Stomach (tissue), 9 donors: ENCODE measurements around the gene CAMK2A. TPM values are rescaled to one million over a fixed set of nuclear protein-coding genes. Genes with fewer than 3 reads are reported as not detected.
A peak's percentile ranks its signal among the peaks of the same experiment; 100 is the strongest.

Source experiments
- DNase-seq, 2 donors: peaks; one replicate each; pipeline versions ENCODE4 v3.0.0 to v3.0.0-alpha.2; 2013 to 2019
- H3K27ac ChIP-seq, 5 donors: fragments of 200-600 bp in 4 of 5; sonication (generic) in 4 of 5; one replicate each; pipeline ENCODE4 v1.5.1; 2013 to 2019; ENCODE audit warnings: mild to moderate bottlenecking in 1 of 5, moderate library complexity in 1 of 5
- H3K27me3 ChIP-seq, 3 donors: fragments of 200-600 bp; sonication (generic); one replicate each; pipeline ENCODE4 v1.5.1; 2017 to 2019; ENCODE audit warnings: mixed run types in 1 of 3
- H3K36me3 ChIP-seq, 4 donors: fragments of 200-600 bp; sonication (generic); 1 replicate in 3 of 4; 2 replicates in 1 of 4; pipeline ENCODE4 v1.5.1; 2016 to 2019
- H3K4me1 ChIP-seq, 4 donors: fragments of 200-600 bp; sonication (generic); one replicate each; pipeline ENCODE4 v1.5.1; 2016 to 2019
- H3K4me3 ChIP-seq, 4 donors: fragments of 200-600 bp; sonication (generic) in 3 of 4; one replicate each; pipeline ENCODE4 v1.5.1; 2016 to 2019; ENCODE audit warnings: mild to moderate bottlenecking in 1 of 4
- H3K9me3 ChIP-seq, 4 donors: fragments of 200-600 bp; sonication (generic); one replicate each; pipeline ENCODE4 v1.5.1; 2016 to 2019
- CTCF ChIP-seq, 7 experiments: fragments of 450-650 bp in 4 of 7; fragments of 200-600 bp in 3 of 7; sonication (generic) in 3 of 7; IDR thresholded peaks; one replicate each; pipeline ENCODE4 v1.5.1; 2016 to 2019; ENCODE audit warnings: antibody characterized with exemption in 7 of 7, control low read depth in 2 of 7, mild to moderate bottlenecking in 1 of 7
- EP300 ChIP-seq: sonication (generic); formaldehyde crosslinking; IDR thresholded peaks from one replicate; pipeline ENCODE4 v1.6.1; 2017; ENCODE audit warnings: antibody characterized with exemption
- POLR2A ChIP-seq, 4 donors: fragments of 450-650 bp; IDR thresholded peaks; one replicate each; pipeline ENCODE4 v1.6.1; 2016; ENCODE audit warnings: antibody characterized with exemption in 4 of 4, control low read depth in 2 of 4, mild to moderate bottlenecking in 1 of 4, moderate library complexity in 1 of 4
- POLR2AphosphoS5 ChIP-seq, 3 donors: sonication (generic); formaldehyde crosslinking; IDR thresholded peaks; one replicate each; pipeline ENCODE4 v1.6.1; 2016; ENCODE audit warnings: antibody characterized with exemption in 3 of 3
- WGBS, 5 donors: extraction: QIAGEN DNeasy Blood & Tissue Kit in 3 of 5; methylation state at CpG; one replicate each; pipeline versions ENCODE4 v1.1.5 to v1.1.7; 2013 to 2018; 5-methylcytosine and 5-hydroxymethylcytosine counted together
- intact Hi-C: fragments of 100-400 bp; cut with DNase I; formaldehyde crosslinking; loops from one replicate; pipeline ENCODE4 v1.15.1; 2023; ENCODE audit warnings: low total_unique reads
- polyA plus RNA-seq, 3 donors: library from polyadenylated mRNA; stranded (reverse); fragments of 200-250 nt; gene quantifications; one replicate each; pipeline ENCODE4 v1.2.3, GENCODE V29; 2013
- total RNA-seq, 5 donors: library from RNA; depleted of rRNA; stranded (reverse); fragments of >200 nt; gene quantifications; one replicate each; pipeline versions ENCODE4 v1.1.0 to v1.2.3, GENCODE V29; 2014 to 2016
- donor health status: healthy with polysubstance abuse.
- donor health status: Bipolar disorder and iron deficiency.
- donor health status: healthy.

The CAMK2A gene
- total and polyA plus RNA-seq, 8 donors, result 0.06 to 18.3 (median 0.63) TPM; not detected in 2

GRCh38 chr5:150183436-150183835 lies 106.1 kb downstream of the CAMK2A start:
- H3K27me3 ChIP-seq, result peaks cover 0 to 5% (median 2%) of the 10 kb centered on the region in 3 donors
- no peak overlapping the region for H3K4me3 ChIP-seq
- 86 to 93% (median 92%) methylated on average over 11 to 12 of the region's 12 CpGs for WGBS, 5 donors
- H3K27ac ChIP-seq, result no peak overlapping the region
- intact Hi-C loops, result no loop called here
- no peaks in the 10 kb centered on the region for H3K36me3 ChIP-seq
- DNase-seq, result no peak
- no peaks in the 10 kb centered on the region for H3K9me3 ChIP-seq
- H3K4me1 ChIP-seq, result peaks cover 0 to 41% (median 13%) of the 10 kb centered on the region in 4 donors
- no peak for TF ChIP-seq CTCF (IDR thresholded peaks at IDR 0.05)
- no peak for TF ChIP-seq EP300
- TF ChIP-seq POLR2AphosphoS5 (IDR thresholded peaks at IDR 0.05), result no peak
- TF ChIP-seq POLR2A (IDR thresholded peaks at IDR 0.05), result no peak

- H3K4me1 ChIP-seq, result peaks cover 0 to 41% (median 13%) of the 10 kb centered on the region in 4 donors
Measured at GRCh38 chr5:150182774-150183173, 106.8 kb downstream of the CAMK2A start.

GRCh38 chr5:150181766-150182545 lies 107.6 kb downstream of the CAMK2A start:
- Histone ChIP-seq H3K4me1 (peaks cover 0 to 41% (median 13%) of the 10 kb centered on the region in 4 donors), H3K27me3 (no peaks in the 10 kb centered on the region), H3K36me3 (no peaks in the 10 kb centered on the region), H3K9me3 (no peaks in the 10 kb centered on the region), H3K4me3 (no peak overlapping the region), H3K27ac (peak overlapping the region in 1 of 5 donors; percentile 75)
- no peak for TF ChIP-seq POLR2AphosphoS5 (IDR thresholded peaks at IDR 0.05)
- TF ChIP-seq CTCF (IDR thresholded peaks at IDR 0.05), result no peak
- no peak for TF ChIP-seq EP300
- TF ChIP-seq POLR2A (IDR thresholded peaks at IDR 0.05), result no peak
- intact Hi-C loops, result no loop called here
- WGBS, 5 donors, result 81 to 88% (median 84%) methylated on average over 8 to 9 of the region's 9 CpGs
- no peak for DNase-seq

More at GRCh38 chr5:150182774-150183173, 106.8 kb downstream of the CAMK2A start:
- DNase-seq, result no peak
- WGBS, 5 donors, result 81 to 93% (median 89%) methylated on average over 10 of the region's 10 CpGs
- intact Hi-C loops, result no loop called here
- H3K4me3 ChIP-seq, result no peak overlapping the region
- no peaks in the 10 kb centered on the region for H3K9me3 ChIP-seq
- TF ChIP-seq EP300 (no peak), POLR2AphosphoS5 (IDR thresholded peaks at IDR 0.05) (no peak), POLR2A (IDR thresholded peaks at IDR 0.05) (no peak), CTCF (IDR thresholded peaks at IDR 0.05) (no peak)
- H3K27ac ChIP-seq, result no peak overlapping the region
- no peaks in the 10 kb centered on the region for H3K27me3 ChIP-seq
- H3K36me3 ChIP-seq, result no peaks in the 10 kb centered on the region

GRCh38 chr5:150181027-150181426 lies 108.5 kb downstream of the CAMK2A start:
- intact Hi-C loops, result no loop called here
- Histone ChIP-seq H3K27ac (peak overlapping the region; percentile 29 to 77 (median 61)), H3K9me3 (no peaks in the 10 kb centered on the region), H3K4me1 (peaks cover 0 to 39% (median 13%) of the 10 kb centered on the region in 4 donors), H3K4me3 (no peak overlapping the region), H3K27me3 (no peaks in the 10 kb centered on the region), H3K36me3 (no peaks in the 10 kb centered on the region)
- DNase-seq, result no peak
- TF ChIP-seq POLR2A (IDR thresholded peaks at IDR 0.05) (no peak), EP300 (no peak), POLR2AphosphoS5 (IDR thresholded peaks at IDR 0.05) (no peak), CTCF (IDR thresholded peaks at IDR 0.05) (no peak)
- WGBS, 5 donors, result 58 to 72% (median 67%) methylated on average over 5 of the region's 5 CpGs
